Panc1 (cell line): ENCODE data around the gene FUT1.

ENCODE experiments used
- TF ChIP-seq, protein P1 (sequence below): fragments of 450-650 bp; IDR thresholded peaks from 2 replicates; pipeline ENCODE4 v1.5.1; 2017; ENCODE audit warnings: mild to moderate bottlenecking
- TF ChIP-seq, protein P2 (sequence below), 2 experiments: IDR thresholded peaks; 2 replicates each; pipeline ENCODE4 v1.6.1; 2011 to 2012; ENCODE audit warnings: low read depth in 2 of 2, control low read depth in 1 of 2, low read length in 1 of 2, mild to moderate bottlenecking in 1 of 2, moderate library complexity in 1 of 2; ENCODE audit not compliant: insufficient read depth in 1 of 2

DNA sequence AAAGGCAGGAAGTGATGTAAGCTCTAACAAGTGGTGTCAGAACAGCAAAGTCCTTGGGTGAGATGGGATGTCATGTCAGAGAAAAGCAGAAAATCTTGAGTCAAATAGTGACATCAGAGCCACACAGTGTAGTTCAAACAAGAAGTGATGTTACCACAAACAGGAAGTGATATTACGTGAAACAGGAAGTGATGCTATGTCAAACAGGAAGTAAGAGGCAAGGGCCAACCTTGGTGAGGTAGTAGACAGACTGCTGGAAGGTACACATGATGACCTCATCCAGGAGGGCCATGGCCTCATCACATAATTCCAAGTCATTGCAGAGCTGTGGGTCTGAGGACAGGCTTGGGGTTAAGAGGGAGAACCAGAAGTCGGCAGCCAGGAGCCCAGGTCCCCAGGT lies 25.9 kb downstream of the FUT1 start:
- TF ChIP-seq, protein P1, sequence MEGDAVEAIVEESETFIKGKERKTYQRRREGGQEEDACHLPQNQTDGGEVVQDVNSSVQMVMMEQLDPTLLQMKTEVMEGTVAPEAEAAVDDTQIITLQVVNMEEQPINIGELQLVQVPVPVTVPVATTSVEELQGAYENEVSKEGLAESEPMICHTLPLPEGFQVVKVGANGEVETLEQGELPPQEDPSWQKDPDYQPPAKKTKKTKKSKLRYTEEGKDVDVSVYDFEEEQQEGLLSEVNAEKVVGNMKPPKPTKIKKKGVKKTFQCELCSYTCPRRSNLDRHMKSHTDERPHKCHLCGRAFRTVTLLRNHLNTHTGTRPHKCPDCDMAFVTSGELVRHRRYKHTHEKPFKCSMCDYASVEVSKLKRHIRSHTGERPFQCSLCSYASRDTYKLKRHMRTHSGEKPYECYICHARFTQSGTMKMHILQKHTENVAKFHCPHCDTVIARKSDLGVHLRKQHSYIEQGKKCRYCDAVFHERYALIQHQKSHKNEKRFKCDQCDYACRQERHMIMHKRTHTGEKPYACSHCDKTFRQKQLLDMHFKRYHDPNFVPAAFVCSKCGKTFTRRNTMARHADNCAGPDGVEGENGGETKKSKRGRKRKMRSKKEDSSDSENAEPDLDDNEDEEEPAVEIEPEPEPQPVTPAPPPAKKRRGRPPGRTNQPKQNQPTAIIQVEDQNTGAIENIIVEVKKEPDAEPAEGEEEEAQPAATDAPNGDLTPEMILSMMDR: no peak
- TF ChIP-seq, protein P2, sequence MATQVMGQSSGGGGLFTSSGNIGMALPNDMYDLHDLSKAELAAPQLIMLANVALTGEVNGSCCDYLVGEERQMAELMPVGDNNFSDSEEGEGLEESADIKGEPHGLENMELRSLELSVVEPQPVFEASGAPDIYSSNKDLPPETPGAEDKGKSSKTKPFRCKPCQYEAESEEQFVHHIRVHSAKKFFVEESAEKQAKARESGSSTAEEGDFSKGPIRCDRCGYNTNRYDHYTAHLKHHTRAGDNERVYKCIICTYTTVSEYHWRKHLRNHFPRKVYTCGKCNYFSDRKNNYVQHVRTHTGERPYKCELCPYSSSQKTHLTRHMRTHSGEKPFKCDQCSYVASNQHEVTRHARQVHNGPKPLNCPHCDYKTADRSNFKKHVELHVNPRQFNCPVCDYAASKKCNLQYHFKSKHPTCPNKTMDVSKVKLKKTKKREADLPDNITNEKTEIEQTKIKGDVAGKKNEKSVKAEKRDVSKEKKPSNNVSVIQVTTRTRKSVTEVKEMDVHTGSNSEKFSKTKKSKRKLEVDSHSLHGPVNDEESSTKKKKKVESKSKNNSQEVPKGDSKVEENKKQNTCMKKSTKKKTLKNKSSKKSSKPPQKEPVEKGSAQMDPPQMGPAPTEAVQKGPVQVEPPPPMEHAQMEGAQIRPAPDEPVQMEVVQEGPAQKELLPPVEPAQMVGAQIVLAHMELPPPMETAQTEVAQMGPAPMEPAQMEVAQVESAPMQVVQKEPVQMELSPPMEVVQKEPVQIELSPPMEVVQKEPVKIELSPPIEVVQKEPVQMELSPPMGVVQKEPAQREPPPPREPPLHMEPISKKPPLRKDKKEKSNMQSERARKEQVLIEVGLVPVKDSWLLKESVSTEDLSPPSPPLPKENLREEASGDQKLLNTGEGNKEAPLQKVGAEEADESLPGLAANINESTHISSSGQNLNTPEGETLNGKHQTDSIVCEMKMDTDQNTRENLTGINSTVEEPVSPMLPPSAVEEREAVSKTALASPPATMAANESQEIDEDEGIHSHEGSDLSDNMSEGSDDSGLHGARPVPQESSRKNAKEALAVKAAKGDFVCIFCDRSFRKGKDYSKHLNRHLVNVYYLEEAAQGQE (IDR thresholded peaks at IDR 0.05; ENCODE audit: insufficient read depth in 1 of 2, low read depth in 2 of 2, low read length in 1 of 2): no peak
